ENCODE measurements around the gene MACROD2. TPM values are rescaled to one million over a fixed set of nuclear protein-coding genes. Genes with fewer than 3 reads are reported as not detected.

MACROD2 gene
- total and polyA plus RNA-seq, 11 donors: 0.54 to 5.4 (median 2.4) TPM

GRCh38 chr20:15576411-15576810 is 1581.1 kb downstream of the MACROD2 start:
- H3K4me3 ChIP-seq: no peak overlapping the region
- intact Hi-C loops (cut with DNase I): no loop called here
- H3K36me3 ChIP-seq: no peaks in the 10 kb centered on the region
- H3K4me1 ChIP-seq: no peaks in the 10 kb centered on the region
- DNase-seq (no peak), ATAC-seq (no peak)
- H3K27ac ChIP-seq: no peak overlapping the region
- no peaks in the 10 kb centered on the region for H3K9me3 ChIP-seq
- TF ChIP-seq POLR2A (IDR thresholded peaks at IDR 0.05): no peak
- TF ChIP-seq, protein P1, sequence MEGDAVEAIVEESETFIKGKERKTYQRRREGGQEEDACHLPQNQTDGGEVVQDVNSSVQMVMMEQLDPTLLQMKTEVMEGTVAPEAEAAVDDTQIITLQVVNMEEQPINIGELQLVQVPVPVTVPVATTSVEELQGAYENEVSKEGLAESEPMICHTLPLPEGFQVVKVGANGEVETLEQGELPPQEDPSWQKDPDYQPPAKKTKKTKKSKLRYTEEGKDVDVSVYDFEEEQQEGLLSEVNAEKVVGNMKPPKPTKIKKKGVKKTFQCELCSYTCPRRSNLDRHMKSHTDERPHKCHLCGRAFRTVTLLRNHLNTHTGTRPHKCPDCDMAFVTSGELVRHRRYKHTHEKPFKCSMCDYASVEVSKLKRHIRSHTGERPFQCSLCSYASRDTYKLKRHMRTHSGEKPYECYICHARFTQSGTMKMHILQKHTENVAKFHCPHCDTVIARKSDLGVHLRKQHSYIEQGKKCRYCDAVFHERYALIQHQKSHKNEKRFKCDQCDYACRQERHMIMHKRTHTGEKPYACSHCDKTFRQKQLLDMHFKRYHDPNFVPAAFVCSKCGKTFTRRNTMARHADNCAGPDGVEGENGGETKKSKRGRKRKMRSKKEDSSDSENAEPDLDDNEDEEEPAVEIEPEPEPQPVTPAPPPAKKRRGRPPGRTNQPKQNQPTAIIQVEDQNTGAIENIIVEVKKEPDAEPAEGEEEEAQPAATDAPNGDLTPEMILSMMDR (IDR thresholded peaks at IDR 0.05): no peak
- no peaks in the 10 kb centered on the region for H3K27me3 ChIP-seq

GRCh38 chr20:15578113-15578512 is 1582.8 kb downstream of the MACROD2 start:
- H3K27ac ChIP-seq: no peak overlapping the region
- H3K36me3 ChIP-seq: no peaks in the 10 kb centered on the region
- no peaks in the 10 kb centered on the region for H3K4me1 ChIP-seq
- TF ChIP-seq, protein P1 (IDR thresholded peaks at IDR 0.05): no peak
- no peak for TF ChIP-seq POLR2A (IDR thresholded peaks at IDR 0.05)
- H3K4me3 ChIP-seq: no peak overlapping the region
- H3K9me3 ChIP-seq: no peaks in the 10 kb centered on the region
- intact Hi-C loops (cut with DNase I): no loop called here
- H3K27me3 ChIP-seq: no peaks in the 10 kb centered on the region
- WGBS, 4 donors: 85 to 88% (median 86%) methylated on average over 3 of the region's 3 CpGs
- DNase-seq (no peak), ATAC-seq (no peak)

DNA sequence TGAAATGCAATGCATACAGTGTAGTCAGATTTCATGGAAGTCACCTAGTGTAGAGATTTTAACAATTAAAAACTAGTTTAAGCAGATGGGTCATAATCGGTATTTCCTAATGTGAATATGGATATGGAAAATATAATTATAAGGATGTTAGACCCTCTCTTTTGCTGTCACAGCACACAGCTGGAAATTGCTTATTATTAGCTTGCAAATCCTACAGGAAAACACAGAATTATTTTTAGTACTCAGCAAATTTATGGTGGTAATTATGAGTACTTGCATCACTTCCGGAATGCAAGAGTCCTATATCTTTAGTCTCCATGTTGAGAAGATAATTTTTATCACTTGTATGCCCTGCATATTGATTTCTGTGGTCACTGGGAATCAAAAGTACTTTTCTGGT is 1584.4 kb downstream of the MACROD2 start:
- ATAC-seq (no peak), DNase-seq (no peak)
- Histone ChIP-seq H3K4me3 (no peak overlapping the region), H3K27me3 (no peaks in the 10 kb centered on the region), H3K27ac (no peak overlapping the region), H3K4me1 (no peaks in the 10 kb centered on the region), H3K9me3 (no peaks in the 10 kb centered on the region), H3K36me3 (no peaks in the 10 kb centered on the region)
- 61 to 75% (median 64%) methylated on average over 2 of the region's 2 CpGs for WGBS, 4 donors
- intact Hi-C loops (cut with DNase I): loop anchor here in 1 of 10 donors (10.0 kb wide), 1 partner anchor 55 kb away; no protein-coding TSS in a partner anchor
- no peak for TF ChIP-seq POLR2A (IDR thresholded peaks at IDR 0.05)
- TF ChIP-seq, protein P1 (IDR thresholded peaks at IDR 0.05): no peak

- no peaks in the 10 kb centered on the region for H3K9me3 ChIP-seq
- ATAC-seq (no peak), DNase-seq (no peak)
- intact Hi-C loops (cut with DNase I): loop anchor here in 1 of 10 donors (10.0 kb wide), 1 partner anchor 57 kb away; no protein-coding TSS in a partner anchor
- no peaks in the 10 kb centered on the region for H3K27me3 ChIP-seq
- no peaks in the 10 kb centered on the region for H3K36me3 ChIP-seq
- WGBS, 4 donors: 68 to 85% (median 74%) methylated on average over 5 of the region's 5 CpGs
- no peaks in the 10 kb centered on the region for H3K4me1 ChIP-seq
- no peak overlapping the region for H3K4me3 ChIP-seq
- no peak overlapping the region for H3K27ac ChIP-seq
- no peak for TF ChIP-seq POLR2A (IDR thresholded peaks at IDR 0.05)
- TF ChIP-seq, protein P1 (IDR thresholded peaks at IDR 0.05): no peak
Observed at GRCh38 chr20:15582146-15582760, 1586.9 kb downstream of the MACROD2 start.
